Pancreas (tissue), 10 donors: Measurements from ENCODE around the gene HTR2C. TPM values are rescaled to one million over a fixed set of nuclear protein-coding genes. Genes with fewer than 3 reads are reported as not detected.

Experiments used
- ATAC-seq, 4 donors: fragments of 200-7000 bp; cut with Tn5 transposase; one replicate each; pipeline versions ENCODE4 v1.8.0 to v1.9.1; 2020; ENCODE audit warnings: mild to moderate bottlenecking in 4 of 4, moderate library complexity in 4 of 4
- DNase-seq, 6 donors: peaks; one replicate each; pipeline ENCODE4 v3.0.0-alpha.2; 2020
- FAIRE-seq: peaks from 2 replicates; lab custom pipeline; 2012; peaks lifted over from hg19 to GRCh38; lab: Jason Lieb, UNC
- H3K27ac ChIP-seq, 4 donors: fragments of 200-600 bp; sonication (generic); 1 replicate in 3 of 4; 2 replicates in 1 of 4; pipeline versions ENCODE4 v1.5.0 to v1.8.0; 2020
- H3K27me3 ChIP-seq, 4 donors: fragments of 200-600 bp; one replicate each; pipeline ENCODE4 v1.8.0; 2021
- H3K36me3 ChIP-seq, 3 donors: fragments of 200-600 bp; sonication (generic) in 1 of 3; one replicate each; pipeline versions ENCODE4 v1.5.0 to v1.8.0; 2020 to 2021
- H3K4me1 ChIP-seq, 3 donors: fragments of 200-600 bp; one replicate each; pipeline ENCODE4 v1.8.0; 2021
- H3K4me3 ChIP-seq, 4 donors: fragments of 200-600 bp; sonication (generic) in 2 of 4; one replicate each; pipeline versions ENCODE4 v1.5.0 to v1.8.0; 2020 to 2021
- H3K9me3 ChIP-seq, 4 donors: fragments of 200-600 bp; one replicate each; pipeline ENCODE4 v1.8.0; 2021
- CTCF ChIP-seq, 4 donors: fragments of 200-600 bp; sonication (generic) in 3 of 4; IDR thresholded peaks; one replicate each; pipeline versions ENCODE4 v1.5.0 to v1.8.0; 2021; ENCODE audit warnings: antibody characterized with exemption in 4 of 4
- WGBS, 2 donors: extraction: QIAGEN DNeasy Blood & Tissue Kit; methylation state at CpG; one replicate each; pipeline ENCODE4 v1.1.7; 2013; 5-methylcytosine and 5-hydroxymethylcytosine counted together
- intact Hi-C, 3 donors: fragments of 100-400 bp; cut with DNase I; formaldehyde crosslinking; loops; one replicate each; pipeline versions ENCODE4 v1.11.1 to v1.14.2; 2022
- polyA plus RNA-seq, 2 donors: library from polyadenylated mRNA; stranded (reverse); fragments of 200-250 nt; gene quantifications; one replicate each; pipeline ENCODE4 v1.2.3, GENCODE V29; 2013
- total RNA-seq, 6 donors: library from RNA; stranded (reverse); fragmentation: NEBNext Ultra II Directional in 4 of 6; extraction: Animal tissue kit (Norgen Biotek cat#: 25700) in 4 of 6; gene quantifications; one replicate each; pipeline versions ENCODE4 v1.2.1 to v1.2.4, GENCODE V29; 2021 to 2023
- donor health status: healthy with polysubstance abuse.
- donor health status: DM: no; HTN: no; CAD: no; lungs with moderate emphysema.
- donor health status: DM: no; HTN: no; CAD: no.
- donor health status: control.
- donor health status: control.
- donor health status: Bipolar disorder and iron deficiency.
- donor health status: DM: yes; HTN: yes; CAD: no.
- donor health status: DM: no; HTN: no; CAD: no.
- donor health status: DM: no; HTN: no; CAD: no.
- donor health status: DM: yes; HTN: yes; CAD: no.

The HTR2C gene
- total and polyA plus RNA-seq, 8 donors: not detected

GRCh38 chrX:114889481-114889880 is 305.6 kb downstream of the HTR2C start:
- Histone ChIP-seq H3K9me3 (no peaks in the 10 kb centered on the region), H3K4me3 (no peak overlapping the region), H3K36me3 (no peaks in the 10 kb centered on the region), H3K27ac (no peak overlapping the region), H3K27me3 (peaks cover 0 to 20% (median 2%) of the 10 kb centered on the region in 4 donors), H3K4me1 (no peaks in the 10 kb centered on the region)
- intact Hi-C loops: no loop called here
- DNase-seq: no peak
- no peak for FAIRE-seq
- WGBS, 2 donors: 45 to 71% methylated on average over 1 of the region's 1 CpG
- no peak for ATAC-seq
- TF ChIP-seq CTCF (IDR thresholded peaks at IDR 0.05): no peak

GRCh38 chrX:114903618-114904017 is 319.7 kb downstream of the HTR2C start:
- no peak for TF ChIP-seq CTCF (IDR thresholded peaks at IDR 0.05)
- FAIRE-seq: no peak

GRCh38 chrX:114905251-114905650 is 321.4 kb downstream of the HTR2C start:
- Histone ChIP-seq H3K36me3 (no peaks in the 10 kb centered on the region), H3K27me3 (peaks cover 0 to 9% (median 3%) of the 10 kb centered on the region in 4 donors), H3K27ac (no peak overlapping the region), H3K4me3 (no peak overlapping the region), H3K9me3 (no peaks in the 10 kb centered on the region), H3K4me1 (no peaks in the 10 kb centered on the region)
- FAIRE-seq: no peak
- intact Hi-C loops: no loop called here
- no peak for TF ChIP-seq CTCF (IDR thresholded peaks at IDR 0.05)
- DNase-seq: no peak
- WGBS, 2 donors: 46 to 50% methylated on average over 2 of the region's 2 CpGs
- no peak for ATAC-seq

More at GRCh38 chrX:114903618-114904017, 319.7 kb downstream of the HTR2C start:
- intact Hi-C loops: no loop called here
- DNase-seq (no peak), ATAC-seq (no peak)
- no peaks in the 10 kb centered on the region for H3K4me1 ChIP-seq
- no peaks in the 10 kb centered on the region for H3K36me3 ChIP-seq
- WGBS, 2 donors: 41 to 48% methylated on average over 3 of the region's 3 CpGs
- H3K4me3 ChIP-seq: no peak overlapping the region
- H3K27ac ChIP-seq: no peak overlapping the region
- no peaks in the 10 kb centered on the region for H3K9me3 ChIP-seq
- peaks cover 0 to 7% (median 2%) of the 10 kb centered on the region in 4 donors for H3K27me3 ChIP-seq

GRCh38 chrX:114906984-114907510 is 323.2 kb downstream of the HTR2C start:
- ATAC-seq (no peak), DNase-seq (no peak), FAIRE-seq (no peak)
- no peaks in the 10 kb centered on the region for H3K36me3 ChIP-seq
- 15 to 21% methylated on average over 9 of the region's 9 CpGs for WGBS, 2 donors
- intact Hi-C loops: no loop called here
- TF ChIP-seq CTCF (IDR thresholded peaks at IDR 0.05): no peak
- no peak overlapping the region for H3K27ac ChIP-seq
- peaks cover 0 to 9% (median 3%) of the 10 kb centered on the region in 4 donors for H3K27me3 ChIP-seq
- H3K4me1 ChIP-seq: no peaks in the 10 kb centered on the region
- no peaks in the 10 kb centered on the region for H3K9me3 ChIP-seq
- H3K4me3 ChIP-seq: no peak overlapping the region

GRCh38 chrX:114924423-114924822 is 340.5 kb downstream of the HTR2C start:
- WGBS, 2 donors: 29 to 36% methylated on average over 3 of the region's 3 CpGs
- Histone ChIP-seq H3K27ac (no peak overlapping the region), H3K4me1 (no peaks in the 10 kb centered on the region), H3K36me3 (no peaks in the 10 kb centered on the region), H3K9me3 (no peaks in the 10 kb centered on the region), H3K4me3 (no peak overlapping the region), H3K27me3 (no peaks in the 10 kb centered on the region)
- intact Hi-C loops: no loop called here
- ATAC-seq (no peak), DNase-seq (no peak), FAIRE-seq (no peak)
- no peak for TF ChIP-seq CTCF (IDR thresholded peaks at IDR 0.05)
